Thyroid gland (tissue), 4 donors: Measurements from ENCODE around the gene SPINT3.

Experiments used
- POLR2A ChIP-seq, 2 donors: fragments of 450-650 bp; IDR thresholded peaks; one replicate each; pipeline ENCODE4 v1.6.1; 2017; ENCODE audit warnings: antibody characterized with exemption in 2 of 2, mild to moderate bottlenecking in 2 of 2, moderate library complexity in 1 of 2
- TF ChIP-seq, protein P1 (sequence below), 6 experiments: fragments of 200-600 bp in 3 of 6; fragments of 450-650 bp in 3 of 6; sonication (generic) in 3 of 6; IDR thresholded peaks; one replicate each; pipeline ENCODE4 v1.5.1; 2016 to 2019; ENCODE audit warnings: antibody characterized with exemption in 6 of 6, mild to moderate bottlenecking in 2 of 6, inconsistent platforms in 1 of 6, moderate library complexity in 1 of 6

DNA sequence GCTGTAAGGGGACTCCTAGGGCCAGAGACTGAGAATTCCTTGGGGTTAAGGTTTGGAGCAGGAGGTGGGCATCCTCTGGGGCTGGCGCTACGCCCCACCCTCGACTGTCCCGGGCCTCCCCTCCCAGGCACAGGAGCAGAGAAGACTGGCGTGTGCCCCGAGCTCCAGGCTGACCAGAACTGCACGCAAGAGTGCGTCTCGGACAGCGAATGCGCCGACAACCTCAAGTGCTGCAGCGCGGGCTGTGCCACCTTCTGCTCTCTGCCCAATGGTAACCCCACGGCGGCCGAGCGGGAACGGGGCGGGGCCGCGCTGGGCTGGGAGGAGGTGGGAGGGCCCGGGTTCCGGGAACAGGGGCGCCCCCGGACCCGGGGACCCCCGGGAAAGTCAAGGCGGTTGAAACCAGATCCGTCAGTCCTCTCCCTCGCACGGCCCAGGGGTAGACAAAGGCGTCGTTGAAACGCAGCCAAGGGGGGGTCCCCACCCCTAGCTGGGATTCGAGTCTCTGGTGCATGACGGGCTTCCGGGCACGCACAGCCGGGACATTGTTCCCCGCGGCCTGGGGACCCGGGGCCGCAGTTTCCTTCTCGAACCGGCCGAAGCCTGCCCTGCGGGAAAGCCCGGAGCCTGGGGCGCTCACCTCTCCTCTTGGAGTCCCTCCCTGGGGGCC lies 45.0 kb downstream of the SPINT3 start:
- TF ChIP-seq, protein P1, sequence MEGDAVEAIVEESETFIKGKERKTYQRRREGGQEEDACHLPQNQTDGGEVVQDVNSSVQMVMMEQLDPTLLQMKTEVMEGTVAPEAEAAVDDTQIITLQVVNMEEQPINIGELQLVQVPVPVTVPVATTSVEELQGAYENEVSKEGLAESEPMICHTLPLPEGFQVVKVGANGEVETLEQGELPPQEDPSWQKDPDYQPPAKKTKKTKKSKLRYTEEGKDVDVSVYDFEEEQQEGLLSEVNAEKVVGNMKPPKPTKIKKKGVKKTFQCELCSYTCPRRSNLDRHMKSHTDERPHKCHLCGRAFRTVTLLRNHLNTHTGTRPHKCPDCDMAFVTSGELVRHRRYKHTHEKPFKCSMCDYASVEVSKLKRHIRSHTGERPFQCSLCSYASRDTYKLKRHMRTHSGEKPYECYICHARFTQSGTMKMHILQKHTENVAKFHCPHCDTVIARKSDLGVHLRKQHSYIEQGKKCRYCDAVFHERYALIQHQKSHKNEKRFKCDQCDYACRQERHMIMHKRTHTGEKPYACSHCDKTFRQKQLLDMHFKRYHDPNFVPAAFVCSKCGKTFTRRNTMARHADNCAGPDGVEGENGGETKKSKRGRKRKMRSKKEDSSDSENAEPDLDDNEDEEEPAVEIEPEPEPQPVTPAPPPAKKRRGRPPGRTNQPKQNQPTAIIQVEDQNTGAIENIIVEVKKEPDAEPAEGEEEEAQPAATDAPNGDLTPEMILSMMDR (IDR thresholded peaks at IDR 0.05): no peak
- TF ChIP-seq POLR2A (IDR thresholded peaks at IDR 0.05): peak; percentile 35 to 90
